OCI-LY3 (cell line): Measurements from ENCODE around the gene ZHX3.

Source experiments
- EZH2phosphoT487 ChIP-seq: fragments of 200-600 bp; shearing (Covaris generic); IDR thresholded peaks from 2 replicates; pipeline ENCODE4 v1.6.1; 2018; ENCODE audit warnings: antibody characterized with exemption, mixed run types, low read depth
- TF ChIP-seq, protein P1 (sequence below): fragments of 200-600, 300-600 bp; sonication (generic); IDR thresholded peaks from 2 replicates; pipeline ENCODE4 v1.5.1; 2014; ENCODE audit warnings: antibody characterized with exemption, low read length, low read depth

DNA sequence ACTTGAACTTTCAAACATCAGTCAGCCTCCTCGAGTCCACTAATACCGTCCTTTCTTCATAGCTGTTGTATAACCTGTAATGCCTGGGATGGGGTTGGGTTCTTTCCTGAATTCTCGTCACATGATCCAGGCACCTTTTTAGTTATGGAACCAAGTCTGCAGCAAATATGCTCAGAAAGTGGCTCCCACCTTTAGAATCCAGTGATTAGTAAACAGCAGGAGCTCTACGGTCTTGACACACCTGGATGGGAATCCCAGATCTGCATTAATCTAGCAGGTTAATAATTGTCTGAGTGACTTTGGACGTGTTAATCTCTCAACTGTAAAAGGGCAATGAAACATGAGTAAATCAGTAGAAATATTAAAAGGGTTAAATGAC is 729 bp upstream of the ZHX3 start:
- TF ChIP-seq, protein P1, sequence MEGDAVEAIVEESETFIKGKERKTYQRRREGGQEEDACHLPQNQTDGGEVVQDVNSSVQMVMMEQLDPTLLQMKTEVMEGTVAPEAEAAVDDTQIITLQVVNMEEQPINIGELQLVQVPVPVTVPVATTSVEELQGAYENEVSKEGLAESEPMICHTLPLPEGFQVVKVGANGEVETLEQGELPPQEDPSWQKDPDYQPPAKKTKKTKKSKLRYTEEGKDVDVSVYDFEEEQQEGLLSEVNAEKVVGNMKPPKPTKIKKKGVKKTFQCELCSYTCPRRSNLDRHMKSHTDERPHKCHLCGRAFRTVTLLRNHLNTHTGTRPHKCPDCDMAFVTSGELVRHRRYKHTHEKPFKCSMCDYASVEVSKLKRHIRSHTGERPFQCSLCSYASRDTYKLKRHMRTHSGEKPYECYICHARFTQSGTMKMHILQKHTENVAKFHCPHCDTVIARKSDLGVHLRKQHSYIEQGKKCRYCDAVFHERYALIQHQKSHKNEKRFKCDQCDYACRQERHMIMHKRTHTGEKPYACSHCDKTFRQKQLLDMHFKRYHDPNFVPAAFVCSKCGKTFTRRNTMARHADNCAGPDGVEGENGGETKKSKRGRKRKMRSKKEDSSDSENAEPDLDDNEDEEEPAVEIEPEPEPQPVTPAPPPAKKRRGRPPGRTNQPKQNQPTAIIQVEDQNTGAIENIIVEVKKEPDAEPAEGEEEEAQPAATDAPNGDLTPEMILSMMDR = no peak
- TF ChIP-seq EZH2phosphoT487 = no peak
